Skeletal muscle tissue (tissue), 4 donors: ENCODE data around the gene RNF25. TPM values are rescaled to one million over a fixed set of nuclear protein-coding genes. Genes with fewer than 3 reads are reported as not detected.

Experiments
- H3K27ac ChIP-seq: one replicate; pipeline ENCODE4 v1.7.0; 2013; ENCODE audit warnings: mild to moderate bottlenecking, low read depth, low read length, inconsistent platforms
- H3K27me3 ChIP-seq, 3 donors: one replicate each; pipeline ENCODE4 v1.7.0; 2013; ENCODE audit warnings: low read length in 3 of 3; ENCODE audit not compliant: control insufficient read depth in 3 of 3, insufficient read depth in 3 of 3
- H3K36me3 ChIP-seq, 3 donors: one replicate each; pipeline ENCODE4 v1.7.0; 2013; ENCODE audit warnings: low read length in 3 of 3; ENCODE audit not compliant: control insufficient read depth in 3 of 3, insufficient read depth in 3 of 3
- H3K4me1 ChIP-seq, 3 donors: one replicate each; pipeline ENCODE4 v1.7.0; 2013; ENCODE audit warnings: low read length in 3 of 3, mild to moderate bottlenecking in 3 of 3; ENCODE audit not compliant: control insufficient read depth in 3 of 3, insufficient read depth in 3 of 3
- H3K4me3 ChIP-seq, 3 donors: one replicate each; pipeline ENCODE4 v1.7.0; 2013; ENCODE audit warnings: low read length in 3 of 3
- H3K9ac ChIP-seq, 3 donors: one replicate each; pipeline ENCODE4 v1.7.0; 2013; ENCODE audit warnings: low read length in 3 of 3, mild to moderate bottlenecking in 3 of 3, moderate library complexity in 2 of 3, low read depth in 1 of 3
- H3K9me3 ChIP-seq, 3 donors: one replicate each; pipeline ENCODE4 v1.7.0; 2013; ENCODE audit warnings: low read length in 3 of 3; ENCODE audit not compliant: control insufficient read depth in 3 of 3
- total RNA-seq: library from RNA; depleted of rRNA; stranded (reverse); fragments of >200 nt; gene quantifications from one replicate; pipeline ENCODE4 v1.2.3, GENCODE V29; 2014
- donor health status: Osteomylitis.

RNF25 gene
- total RNA-seq, 1 donor from 2014 or later: 24.5 TPM

GRCh38 chr2:218658671-218659257 lies 13.0 kb downstream of the RNF25 start:
- Histone ChIP-seq H3K4me3 (peak overlapping the region; percentile 90 to 93 (median 92)), H3K9me3 (no peaks in the 10 kb centered on the region), H3K27ac (peak overlapping the region; percentile 81), H3K36me3 (peaks cover 29 to 43% (median 41%) of the 10 kb centered on the region in 3 donors), H3K4me1 (peaks cover 34 to 55% (median 41%) of the 10 kb centered on the region in 3 donors), H3K9ac (peak overlapping the region; percentile 78 to 92 (median 91)), H3K27me3 (no peaks in the 10 kb centered on the region)

GRCh38 chr2:218655751-218656150 lies 16.1 kb downstream of the RNF25 start:
- H3K9ac ChIP-seq: peak overlapping the region; percentile 60 to 93 (median 75)
- H3K9me3 ChIP-seq: no peaks in the 10 kb centered on the region
- peaks cover 34 to 52% (median 41%) of the 10 kb centered on the region in 3 donors for H3K4me1 ChIP-seq
- peak overlapping the region; percentile 98 for H3K27ac ChIP-seq
- peaks cover 19 to 38% (median 35%) of the 10 kb centered on the region in 3 donors for H3K36me3 ChIP-seq
- H3K27me3 ChIP-seq: no peaks in the 10 kb centered on the region
- peak overlapping the region; percentile 44 to 73 (median 59) for H3K4me3 ChIP-seq

DNA sequence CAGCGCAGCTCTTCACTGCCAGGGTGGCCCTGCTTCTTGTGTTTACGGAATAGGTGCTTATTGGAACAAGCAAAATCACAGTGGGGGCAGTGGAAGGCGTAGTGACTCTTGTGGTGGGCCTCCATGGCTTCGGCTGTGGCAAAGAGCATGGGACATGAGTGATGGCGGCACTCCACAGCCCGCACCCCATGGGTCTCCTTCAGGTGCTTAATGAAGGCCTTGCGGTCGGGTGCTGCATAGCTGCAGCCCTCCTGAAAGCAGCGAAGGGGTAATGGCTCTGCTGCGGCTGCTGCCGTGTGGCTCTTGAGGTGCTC lies 23.1 kb downstream of the RNF25 start:
- H3K27ac ChIP-seq: no peak overlapping the region
- H3K4me1 ChIP-seq: peaks cover 0 to 7% (median 0%) of the 10 kb centered on the region in 3 donors
- H3K36me3 ChIP-seq: peaks cover 66 to 87% (median 78%) of the 10 kb centered on the region in 3 donors
- H3K9me3 ChIP-seq: no peaks in the 10 kb centered on the region
- H3K4me3 ChIP-seq: no peak overlapping the region
- H3K9ac ChIP-seq: no peak overlapping the region
- H3K27me3 ChIP-seq: no peaks in the 10 kb centered on the region

DNA sequence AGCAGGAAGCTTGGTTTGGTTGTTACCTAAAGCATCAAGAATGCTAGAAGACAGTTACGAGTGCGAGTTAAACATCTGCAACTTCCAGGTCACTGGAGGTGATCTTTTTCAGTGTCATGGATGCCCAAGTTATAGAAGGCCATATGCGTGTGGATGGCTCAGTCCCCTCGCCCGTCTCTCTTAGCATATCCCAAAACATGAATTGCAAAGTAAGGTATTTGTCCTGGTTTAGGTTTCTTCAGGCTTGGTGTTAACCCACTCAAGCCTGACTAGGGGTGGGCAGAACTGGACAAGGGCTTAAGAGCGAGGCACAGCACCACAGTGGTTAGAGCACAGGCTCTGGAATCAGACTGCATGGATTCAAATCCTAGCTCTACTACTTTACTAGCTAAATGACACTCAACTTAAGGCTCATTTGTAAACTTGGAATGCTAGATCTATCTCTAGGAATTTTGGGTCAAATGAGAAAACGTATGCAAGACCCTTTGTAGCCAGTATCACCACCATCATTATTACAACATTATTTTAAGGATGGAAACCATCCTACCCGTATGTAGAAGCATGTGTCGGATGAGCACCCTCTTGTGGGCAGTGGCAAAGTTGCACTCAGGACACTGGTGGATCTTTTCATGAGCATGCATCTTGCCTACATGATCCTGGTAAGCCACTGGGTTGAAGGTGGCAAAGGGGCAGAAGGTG lies 23.6 kb downstream of the RNF25 start:
- Histone ChIP-seq H3K27me3 (no peaks in the 10 kb centered on the region), H3K9ac (no peak overlapping the region), H3K9me3 (no peaks in the 10 kb centered on the region), H3K27ac (no peak overlapping the region), H3K36me3 (peaks cover 68 to 86% (median 82%) of the 10 kb centered on the region in 3 donors), H3K4me1 (peaks cover 0 to 7% (median 0%) of the 10 kb centered on the region in 3 donors), H3K4me3 (no peak overlapping the region)

GRCh38 chr2:218645126-218645525 lies 26.7 kb downstream of the RNF25 start:
- no peak overlapping the region for H3K27ac ChIP-seq
- H3K9me3 ChIP-seq: no peaks in the 10 kb centered on the region
- no peak overlapping the region for H3K9ac ChIP-seq
- no peak overlapping the region for H3K4me3 ChIP-seq
- peaks cover 74 to 88% (median 80%) of the 10 kb centered on the region in 3 donors for H3K36me3 ChIP-seq
- H3K27me3 ChIP-seq: no peaks in the 10 kb centered on the region
- peaks cover 0 to 7% (median 0%) of the 10 kb centered on the region in 3 donors for H3K4me1 ChIP-seq

- H3K27ac ChIP-seq: no peak overlapping the region
- H3K4me3 ChIP-seq: no peak overlapping the region
- H3K9ac ChIP-seq: no peak overlapping the region
- no peaks in the 10 kb centered on the region for H3K9me3 ChIP-seq
- H3K27me3 ChIP-seq: no peaks in the 10 kb centered on the region
- peaks cover 0 to 7% (median 0%) of the 10 kb centered on the region in 3 donors for H3K4me1 ChIP-seq
- peaks cover 73 to 85% (median 79%) of the 10 kb centered on the region in 3 donors for H3K36me3 ChIP-seq
Observed at GRCh38 chr2:218644721-218645120, 27.1 kb downstream of the RNF25 start.

GRCh38 chr2:218643751-218644310 lies 28.0 kb downstream of the RNF25 start:
- Histone ChIP-seq H3K9me3 (no peaks in the 10 kb centered on the region), H3K27me3 (no peaks in the 10 kb centered on the region), H3K36me3 (peaks cover 69 to 84% (median 77%) of the 10 kb centered on the region in 3 donors), H3K4me1 (peaks cover 0 to 7% (median 0%) of the 10 kb centered on the region in 3 donors), H3K9ac (no peak overlapping the region), H3K4me3 (no peak overlapping the region), H3K27ac (no peak overlapping the region)

GRCh38 chr2:218642786-218643185 lies 29.0 kb downstream of the RNF25 start:
- H3K27me3 ChIP-seq: no peaks in the 10 kb centered on the region
- H3K9ac ChIP-seq: no peak overlapping the region
- H3K4me1 ChIP-seq: peaks cover 0 to 3% (median 0%) of the 10 kb centered on the region in 3 donors
- H3K9me3 ChIP-seq: no peaks in the 10 kb centered on the region
- H3K4me3 ChIP-seq: no peak overlapping the region
- H3K36me3 ChIP-seq: peaks cover 69 to 84% (median 78%) of the 10 kb centered on the region in 3 donors
- H3K27ac ChIP-seq: no peak overlapping the region

DNA sequence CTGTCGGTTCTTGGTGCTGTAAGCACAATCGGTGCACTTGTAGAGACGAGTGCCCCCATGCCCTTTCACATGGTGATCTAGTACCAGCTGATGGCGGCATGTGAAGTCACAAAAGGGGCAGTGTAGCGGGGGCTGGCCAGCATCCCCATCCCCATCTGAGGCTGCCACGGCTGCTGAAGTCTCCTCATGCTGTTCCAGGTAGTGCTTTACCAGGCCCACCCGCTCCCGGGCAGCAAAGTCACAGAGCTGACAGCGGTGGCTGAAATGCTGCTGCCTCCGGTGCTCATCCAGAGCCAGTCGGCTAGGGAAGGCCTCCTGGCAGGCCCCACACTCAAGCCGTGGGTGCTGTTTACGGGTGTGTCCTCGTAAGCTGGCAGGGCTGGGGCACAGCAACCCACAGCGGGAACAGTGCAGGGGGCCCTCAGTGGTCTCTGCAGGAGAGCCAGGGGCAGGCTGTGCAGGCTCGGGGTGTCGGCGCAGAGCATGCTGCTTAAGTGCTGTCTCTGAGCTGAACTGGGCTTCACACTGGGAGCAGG lies 29.6 kb downstream of the RNF25 start:
- Histone ChIP-seq H3K27ac (no peak overlapping the region), H3K27me3 (no peaks in the 10 kb centered on the region), H3K36me3 (peaks cover 72 to 84% (median 79%) of the 10 kb centered on the region in 3 donors), H3K4me1 (no peaks in the 10 kb centered on the region), H3K9ac (no peak overlapping the region), H3K9me3 (no peaks in the 10 kb centered on the region), H3K4me3 (no peak overlapping the region)

GRCh38 chr2:218638372-218638771 lies 33.4 kb downstream of the RNF25 start:
- no peak overlapping the region for H3K9ac ChIP-seq
- H3K27ac ChIP-seq: no peak overlapping the region
- no peaks in the 10 kb centered on the region for H3K27me3 ChIP-seq
- H3K4me1 ChIP-seq: no peaks in the 10 kb centered on the region
- peaks cover 76 to 85% (median 83%) of the 10 kb centered on the region in 3 donors for H3K36me3 ChIP-seq
- no peak overlapping the region for H3K4me3 ChIP-seq
- H3K9me3 ChIP-seq: no peaks in the 10 kb centered on the region
